Liver (tissue), 9 donors: ENCODE measurements around the gene LY6G5B. TPM values are rescaled to one million over a fixed set of nuclear protein-coding genes. Genes with fewer than 3 reads are reported as not detected.

ENCODE experiments used
- DNase-seq: peaks from one replicate; pipeline ENCODE4 v3.0.0-alpha.2; 2017; ENCODE audit warnings: low spot score
- H3K27ac ChIP-seq, 2 donors: one replicate each; pipeline ENCODE4 v1.7.0; 2013; ENCODE audit warnings: inconsistent platforms in 2 of 2, low read length in 2 of 2, control low read depth in 1 of 2, low read depth in 1 of 2, mild to moderate bottlenecking in 1 of 2
- H3K27me3 ChIP-seq, 4 donors: one replicate each; pipeline versions ENCODE4 v1.6.1 to v1.7.0; 2013; ENCODE audit warnings: low read length in 3 of 4, inconsistent platforms in 1 of 4, mild to moderate bottlenecking in 1 of 4, moderate library complexity in 1 of 4; ENCODE audit not compliant: control insufficient read depth in 4 of 4, insufficient read depth in 4 of 4
- H3K36me3 ChIP-seq, 4 donors: one replicate each; pipeline versions ENCODE4 v1.6.1 to v1.7.0; 2013; ENCODE audit warnings: low read length in 3 of 4, mild to moderate bottlenecking in 3 of 4, low read depth in 1 of 4, moderate library complexity in 1 of 4; ENCODE audit not compliant: control insufficient read depth in 4 of 4, insufficient read depth in 3 of 4
- H3K4me1 ChIP-seq, 4 donors: one replicate each; pipeline versions ENCODE4 v1.6.1 to v1.7.0; 2013; ENCODE audit warnings: low read length in 3 of 4, mild to moderate bottlenecking in 3 of 4, moderate library complexity in 1 of 4; ENCODE audit not compliant: control insufficient read depth in 4 of 4, insufficient read depth in 4 of 4
- H3K4me3 ChIP-seq, 3 donors: one replicate each; pipeline versions ENCODE4 v1.6.1 to v1.7.0; 2013; ENCODE audit warnings: low read length in 3 of 3, control low read depth in 1 of 3, low read depth in 1 of 3, mild to moderate bottlenecking in 1 of 3
- H3K9ac ChIP-seq, 2 donors: one replicate each; pipeline ENCODE4 v1.7.0; 2013; ENCODE audit warnings: low read length in 2 of 2, mild to moderate bottlenecking in 2 of 2, moderate library complexity in 2 of 2, control low read depth in 1 of 2, low read depth in 1 of 2
- H3K9me3 ChIP-seq, 4 donors: one replicate each; pipeline versions ENCODE4 v1.6.1 to v1.7.0; 2013; ENCODE audit warnings: low read length in 3 of 4; ENCODE audit not compliant: control insufficient read depth in 4 of 4
- FOXA1 ChIP-seq: IDR thresholded peaks from 2 replicates; pipeline ENCODE4 v1.6.1; 2016; ENCODE audit warnings: antibody characterized with exemption
- FOXA2 ChIP-seq: IDR thresholded peaks from 2 replicates; pipeline ENCODE4 v1.6.1; 2016; ENCODE audit warnings: antibody characterized with exemption
- GABPA ChIP-seq, 2 donors: IDR thresholded peaks in 1 of 2; conservative IDR thresholded peaks in 1 of 2; 2 replicates each; pipeline ENCODE4 v1.6.1; 2016; ENCODE audit warnings: antibody characterized with exemption in 2 of 2, mild to moderate bottlenecking in 1 of 2, moderate library complexity in 1 of 2
- HNF4A ChIP-seq, 2 donors: conservative IDR thresholded peaks; 2 replicates each; pipeline ENCODE4 v1.6.1; 2016; ENCODE audit warnings: antibody characterized with exemption in 2 of 2, mild to moderate bottlenecking in 2 of 2
- HNF4G ChIP-seq: IDR thresholded peaks from 2 replicates; pipeline ENCODE4 v1.6.1; 2016; ENCODE audit warnings: antibody characterized with exemption
- JUND ChIP-seq, 2 donors: IDR thresholded peaks; 2 replicates each; pipeline ENCODE4 v1.6.1; 2016; ENCODE audit warnings: antibody characterized with exemption in 2 of 2
- MAX ChIP-seq: IDR thresholded peaks from 2 replicates; pipeline ENCODE4 v1.6.1; 2016; ENCODE audit warnings: antibody characterized with exemption
- NR2F2 ChIP-seq: IDR thresholded peaks from 2 replicates; pipeline ENCODE4 v1.6.1; 2016; ENCODE audit warnings: antibody characterized with exemption
- REST ChIP-seq: IDR thresholded peaks from 2 replicates; pipeline ENCODE4 v1.6.1; 2016; ENCODE audit warnings: antibody characterized with exemption, mild to moderate bottlenecking
- TAF1 ChIP-seq: conservative IDR thresholded peaks from 2 replicates; pipeline ENCODE4 v1.6.1; 2016; ENCODE audit warnings: antibody characterized with exemption, mild to moderate bottlenecking
- YY1 ChIP-seq: IDR thresholded peaks from 2 replicates; pipeline ENCODE4 v1.6.1; 2016; ENCODE audit warnings: antibody characterized with exemption, mild to moderate bottlenecking
- ZBTB33 ChIP-seq: IDR thresholded peaks from 2 replicates; pipeline ENCODE4 v1.6.1; 2016; ENCODE audit warnings: antibody characterized with exemption
- WGBS: extraction: QIAGEN DNeasy Blood & Tissue Kit; methylation state at CpG from one replicate; pipeline ENCODE4 v1.1.7; 2013; 5-methylcytosine and 5-hydroxymethylcytosine counted together
- polyA plus RNA-seq, 2 donors: library from polyadenylated mRNA; stranded (reverse) in 1 of 2; unstranded in 1 of 2; fragments of 200-250 nt in 1 of 2; fragments of >200 nt in 1 of 2; fragmentation: Nextera tagmentation in 1 of 2; extraction: Ambion mirVana in 1 of 2; gene quantifications; one replicate each; pipeline versions ENCODE4 v1.2.1 to v1.2.3, GENCODE V29; 2013 to 2015
- total RNA-seq, 2 donors: library from RNA; depleted of rRNA; stranded (reverse); fragments of >200 nt; gene quantifications; one replicate each; pipeline ENCODE4 v1.2.3, GENCODE V29; 2014
- TF ChIP-seq, protein P1 (sequence below): fragments of 150-350 bp; IDR thresholded peaks from 2 replicates; pipeline ENCODE4 v1.5.1; 2017; ENCODE audit warnings: improper control_type of control experiment, low read depth, low read length; ENCODE audit not compliant: missing input control
- donor health status: healthy.
- donor health status: healthy.
- donor health status: healthy.
- donor health status: healthy.
- donor health status: healthy.

Gene LY6G5B
- total and polyA plus RNA-seq, 4 donors = 1.2 to 5.9 (median 2.1) TPM

DNA sequence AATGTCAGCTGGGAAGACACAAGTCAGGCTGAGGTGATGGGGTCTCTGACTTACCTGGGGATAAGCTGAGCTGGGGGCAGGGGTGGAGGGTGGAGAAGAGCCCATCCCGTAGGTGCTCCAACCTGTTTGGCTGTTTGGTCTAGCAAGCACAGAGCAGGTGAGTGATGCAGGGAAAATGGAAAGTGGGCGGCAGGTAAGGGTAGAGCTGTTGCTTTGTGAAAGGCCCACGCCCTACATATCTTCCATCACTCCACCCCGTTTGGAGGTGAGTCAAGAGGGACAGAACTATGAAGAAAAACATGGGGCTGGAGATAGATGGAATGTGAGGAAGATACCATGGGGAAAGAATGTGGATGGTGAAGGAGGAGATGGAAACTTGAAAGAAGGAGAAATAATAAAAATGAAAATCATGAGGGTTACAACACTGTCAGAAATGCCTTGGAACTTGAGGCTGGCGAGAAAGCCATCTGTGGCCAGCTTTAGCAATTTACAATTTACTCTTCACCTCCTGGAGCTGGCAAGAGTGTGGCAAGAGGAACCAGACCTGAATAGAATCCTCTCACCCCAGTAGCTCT lies 50.5 kb downstream of the LY6G5B start:
- Histone ChIP-seq H3K36me3 (no peaks in the 10 kb centered on the region), H3K27ac (no peak overlapping the region), H3K4me3 (no peak overlapping the region), H3K9me3 (no peaks in the 10 kb centered on the region), H3K4me1 (no peaks in the 10 kb centered on the region), H3K27me3 (no peaks in the 10 kb centered on the region), H3K9ac (no peak overlapping the region)
- 91% methylated on average over 5 of the region's 5 CpGs for WGBS
- DNase-seq = no peak
- TF ChIP-seq NR2F2 (no peak), MAX (no peak), ZBTB33 (no peak), FOXA2 (no peak), HNF4G (no peak), REST (no peak), HNF4A (conservative IDR thresholded peaks at IDR 0.05) (no peak), FOXA1 (no peak), GABPA (IDR thresholded peaks at IDR 0.05 in 1 of 2, conservative IDR thresholded peaks at IDR 0.05 in 1 of 2) (no peak), TAF1 (no peak)
- TF ChIP-seq, protein P1, sequence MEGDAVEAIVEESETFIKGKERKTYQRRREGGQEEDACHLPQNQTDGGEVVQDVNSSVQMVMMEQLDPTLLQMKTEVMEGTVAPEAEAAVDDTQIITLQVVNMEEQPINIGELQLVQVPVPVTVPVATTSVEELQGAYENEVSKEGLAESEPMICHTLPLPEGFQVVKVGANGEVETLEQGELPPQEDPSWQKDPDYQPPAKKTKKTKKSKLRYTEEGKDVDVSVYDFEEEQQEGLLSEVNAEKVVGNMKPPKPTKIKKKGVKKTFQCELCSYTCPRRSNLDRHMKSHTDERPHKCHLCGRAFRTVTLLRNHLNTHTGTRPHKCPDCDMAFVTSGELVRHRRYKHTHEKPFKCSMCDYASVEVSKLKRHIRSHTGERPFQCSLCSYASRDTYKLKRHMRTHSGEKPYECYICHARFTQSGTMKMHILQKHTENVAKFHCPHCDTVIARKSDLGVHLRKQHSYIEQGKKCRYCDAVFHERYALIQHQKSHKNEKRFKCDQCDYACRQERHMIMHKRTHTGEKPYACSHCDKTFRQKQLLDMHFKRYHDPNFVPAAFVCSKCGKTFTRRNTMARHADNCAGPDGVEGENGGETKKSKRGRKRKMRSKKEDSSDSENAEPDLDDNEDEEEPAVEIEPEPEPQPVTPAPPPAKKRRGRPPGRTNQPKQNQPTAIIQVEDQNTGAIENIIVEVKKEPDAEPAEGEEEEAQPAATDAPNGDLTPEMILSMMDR = no peak

DNA sequence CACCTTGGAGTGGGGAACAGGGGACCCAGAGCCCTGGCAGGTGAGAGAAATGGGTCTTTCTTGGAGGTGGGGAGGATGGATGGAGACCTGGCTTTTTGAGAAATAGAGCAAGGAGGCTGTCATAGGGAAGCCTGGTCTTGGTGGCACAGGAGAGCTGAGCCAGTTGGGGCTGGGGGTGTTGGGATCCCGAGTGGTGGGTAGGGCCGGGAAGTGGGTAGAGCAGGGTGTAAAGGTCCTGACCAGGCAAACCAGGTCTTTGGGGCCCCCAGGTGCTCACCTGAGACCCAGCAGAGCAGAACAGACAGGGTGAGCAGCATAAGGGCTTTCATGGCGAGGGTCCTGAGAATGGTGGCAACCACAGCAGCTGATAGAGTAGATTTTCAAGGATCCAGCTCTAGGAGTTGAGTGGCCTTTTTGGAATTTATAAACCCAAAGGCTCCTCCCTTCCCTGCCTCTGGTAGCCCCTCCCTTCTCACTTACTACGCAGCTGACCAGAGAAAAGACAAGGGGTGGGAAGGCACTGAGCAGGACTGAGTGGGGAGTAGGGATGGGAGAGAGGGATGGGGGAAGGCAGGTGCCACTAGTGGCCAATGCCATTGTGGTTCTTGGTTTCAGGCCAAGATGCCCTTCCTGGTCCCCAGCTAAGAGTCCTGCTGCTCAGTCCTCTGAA lies 51.7 kb downstream of the LY6G5B start, which contains the start of gene LY6G6C:
Gene LY6G6C, minus strand, starts transcription at position 396 of the 670 bp plus-strand sequence. Its CDS starts 67 bp downstream, at position 329.
- 86% methylated on average over 4 of the region's 4 CpGs for WGBS
- DNase-seq = no peak
- TF ChIP-seq HNF4A (conservative IDR thresholded peaks at IDR 0.05) (no peak), YY1 (no peak), HNF4G (no peak), JUND (IDR thresholded peaks at IDR 0.05) (no peak)
- Histone ChIP-seq H3K4me1 (no peaks in the 10 kb centered on the region), H3K4me3 (no peak within 1 kb of the TSS), H3K27ac (no peak within 1 kb of the TSS), H3K9me3 (no peaks in the 10 kb centered on the region), H3K27me3 (no peaks in the 10 kb centered on the region), H3K9ac (peak within 1 kb of the TSS in 1 of 2 donors; percentile 1), H3K36me3 (peaks cover 0 to 5% (median 0%) of the 10 kb centered on the region in 4 donors)
